Measurements from ENCODE around the gene NPAS3.

Gene NPAS3

DNA sequence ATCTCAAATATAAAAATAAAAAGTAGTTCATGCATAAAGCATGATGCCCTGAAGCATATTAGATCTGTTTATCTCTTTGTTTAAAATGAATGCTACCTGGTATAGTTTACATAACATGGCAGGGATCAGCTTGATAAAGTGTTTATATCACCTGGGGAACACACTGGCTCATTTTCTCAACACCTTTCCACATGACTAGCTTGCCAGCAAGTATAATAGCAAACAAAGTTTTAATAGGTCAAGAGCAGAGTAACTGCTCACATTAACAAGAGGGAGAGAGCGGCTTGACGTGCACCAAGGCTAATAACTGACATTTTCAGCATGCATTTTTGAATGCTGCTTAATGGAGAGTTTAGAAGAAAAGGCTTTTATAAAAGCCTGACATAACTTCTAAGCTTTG lies 765.8 kb downstream of the NPAS3 start:
- TF ChIP-seq ZFX (IDR thresholded peaks at IDR 0.05; ENCODE audit: borderline replicate concordance) = no peak
- TF ChIP-seq, protein P1, sequence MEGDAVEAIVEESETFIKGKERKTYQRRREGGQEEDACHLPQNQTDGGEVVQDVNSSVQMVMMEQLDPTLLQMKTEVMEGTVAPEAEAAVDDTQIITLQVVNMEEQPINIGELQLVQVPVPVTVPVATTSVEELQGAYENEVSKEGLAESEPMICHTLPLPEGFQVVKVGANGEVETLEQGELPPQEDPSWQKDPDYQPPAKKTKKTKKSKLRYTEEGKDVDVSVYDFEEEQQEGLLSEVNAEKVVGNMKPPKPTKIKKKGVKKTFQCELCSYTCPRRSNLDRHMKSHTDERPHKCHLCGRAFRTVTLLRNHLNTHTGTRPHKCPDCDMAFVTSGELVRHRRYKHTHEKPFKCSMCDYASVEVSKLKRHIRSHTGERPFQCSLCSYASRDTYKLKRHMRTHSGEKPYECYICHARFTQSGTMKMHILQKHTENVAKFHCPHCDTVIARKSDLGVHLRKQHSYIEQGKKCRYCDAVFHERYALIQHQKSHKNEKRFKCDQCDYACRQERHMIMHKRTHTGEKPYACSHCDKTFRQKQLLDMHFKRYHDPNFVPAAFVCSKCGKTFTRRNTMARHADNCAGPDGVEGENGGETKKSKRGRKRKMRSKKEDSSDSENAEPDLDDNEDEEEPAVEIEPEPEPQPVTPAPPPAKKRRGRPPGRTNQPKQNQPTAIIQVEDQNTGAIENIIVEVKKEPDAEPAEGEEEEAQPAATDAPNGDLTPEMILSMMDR (IDR thresholded peaks at IDR 0.05) = no peak
- H3K27ac ChIP-seq = no peak overlapping the region

DNA sequence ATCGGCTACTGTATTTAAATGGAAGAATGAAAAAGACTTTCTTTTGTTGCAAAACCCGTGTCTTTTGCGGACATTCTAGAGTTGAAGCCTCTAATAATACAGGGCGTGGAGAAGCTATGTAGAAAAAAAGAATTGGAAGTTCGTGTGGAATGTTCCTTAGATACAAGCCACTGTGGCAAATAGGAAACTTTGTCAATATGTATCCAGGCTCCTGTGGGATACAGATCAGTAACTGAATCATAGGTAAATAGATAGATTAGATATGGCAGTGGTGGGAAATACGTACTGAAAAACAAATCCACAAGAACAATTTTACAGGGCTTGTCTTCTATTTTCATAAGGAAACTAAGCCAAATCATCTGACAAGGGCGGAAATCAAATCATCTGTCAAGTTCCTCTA lies 766.8 kb downstream of the NPAS3 start:
- no peak for TF ChIP-seq ZFX (IDR thresholded peaks at IDR 0.05; ENCODE audit: borderline replicate concordance)
- TF ChIP-seq, protein P1 (IDR thresholded peaks at IDR 0.05) = no peak
- H3K27ac ChIP-seq = no peak overlapping the region

DNA sequence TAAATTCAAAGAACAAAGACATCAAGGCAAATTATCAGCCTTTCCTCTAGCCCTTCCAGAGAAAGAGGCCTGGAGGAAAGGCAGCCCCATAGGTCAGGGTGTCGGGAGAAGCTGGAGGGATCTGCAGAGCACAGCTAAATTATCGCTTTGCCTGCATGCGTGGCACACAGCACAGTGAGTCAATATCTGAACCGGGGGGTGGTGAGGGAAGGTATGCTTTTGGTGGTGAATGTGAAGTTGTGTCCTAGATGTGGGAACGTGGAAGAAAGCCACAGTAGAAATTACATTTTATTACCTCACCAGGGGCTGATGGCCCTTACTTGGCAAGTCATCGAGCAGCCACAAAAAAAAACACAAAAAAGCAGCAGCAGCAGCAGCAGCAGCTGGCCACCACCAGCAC lies 769.0 kb downstream of the NPAS3 start:
- H3K27ac ChIP-seq = no peak overlapping the region
- no peak for TF ChIP-seq ZFX (IDR thresholded peaks at IDR 0.05; ENCODE audit: borderline replicate concordance)
- TF ChIP-seq, protein P1 (IDR thresholded peaks at IDR 0.05) = no peak

DNA sequence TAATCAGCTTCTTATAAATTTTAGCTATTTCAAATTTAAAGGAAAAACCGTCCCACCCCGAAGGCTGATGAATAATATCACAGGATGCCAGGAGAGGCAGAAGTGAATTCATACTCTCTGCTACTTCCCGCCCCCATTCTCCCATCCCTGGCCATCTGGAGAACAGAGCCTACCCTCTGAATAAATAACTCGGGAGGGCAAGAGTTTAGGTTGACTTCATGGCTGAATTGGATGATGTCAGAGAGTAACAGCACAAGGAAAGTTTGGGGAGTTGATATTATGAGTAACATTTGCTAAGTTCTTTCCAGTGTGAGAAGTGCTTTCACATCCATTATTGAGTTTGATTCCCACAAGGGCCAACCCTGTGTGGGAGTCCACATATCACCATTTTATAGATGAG lies 770.6 kb downstream of the NPAS3 start:
- TF ChIP-seq, protein P1 (IDR thresholded peaks at IDR 0.05) = no peak
- no peak for TF ChIP-seq ZFX (IDR thresholded peaks at IDR 0.05; ENCODE audit: borderline replicate concordance)
- H3K27ac ChIP-seq = no peak overlapping the region

DNA sequence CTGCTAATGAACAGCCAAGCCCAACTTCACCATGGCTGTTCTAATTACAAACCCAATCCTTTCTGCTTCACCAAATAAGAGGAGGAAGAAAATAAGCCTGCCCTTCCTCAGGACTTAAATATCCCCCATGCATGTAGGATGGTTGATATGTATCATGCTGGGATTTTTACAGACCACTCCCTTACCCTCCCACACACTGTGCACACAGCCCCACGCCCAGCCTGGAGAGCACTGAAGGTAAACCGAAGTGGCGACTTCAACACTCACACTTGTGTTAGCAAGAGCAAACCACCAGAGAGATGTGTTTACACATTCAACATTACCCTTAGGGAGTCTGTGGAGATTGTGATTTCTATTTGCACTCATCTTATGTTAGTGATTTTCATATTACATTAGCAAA lies 771.0 kb downstream of the NPAS3 start:
- TF ChIP-seq, protein P1 (IDR thresholded peaks at IDR 0.05) = no peak
- TF ChIP-seq ZFX (IDR thresholded peaks at IDR 0.05; ENCODE audit: borderline replicate concordance) = no peak

DNA sequence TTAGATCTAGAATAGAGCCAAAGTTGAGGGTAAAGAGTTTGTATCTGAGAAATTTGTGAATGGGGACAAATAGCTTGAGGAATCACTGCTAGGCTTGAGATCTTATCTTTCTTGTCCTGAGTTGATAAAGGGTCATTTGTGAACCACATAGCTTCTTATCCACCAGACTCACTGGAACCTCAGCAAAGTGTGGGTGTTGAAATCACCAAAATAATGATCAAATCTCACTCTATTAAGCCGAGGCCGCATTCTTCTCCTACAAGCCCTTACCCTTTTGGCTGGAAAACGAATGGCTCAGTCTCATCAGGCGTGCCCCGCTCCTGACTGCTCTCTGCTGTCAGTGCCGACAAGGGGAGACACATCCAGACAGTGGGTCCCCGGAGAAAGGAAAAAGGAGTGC lies 771.6 kb downstream of the NPAS3 start:
- no peak overlapping the region for H3K27ac ChIP-seq
- TF ChIP-seq, protein P1 (IDR thresholded peaks at IDR 0.05) = no peak
- no peak for TF ChIP-seq ZFX (IDR thresholded peaks at IDR 0.05; ENCODE audit: borderline replicate concordance)

More for the DNA sequence above, 771.0 kb downstream of the NPAS3 start:
- H3K27ac ChIP-seq = no peak overlapping the region

DNA sequence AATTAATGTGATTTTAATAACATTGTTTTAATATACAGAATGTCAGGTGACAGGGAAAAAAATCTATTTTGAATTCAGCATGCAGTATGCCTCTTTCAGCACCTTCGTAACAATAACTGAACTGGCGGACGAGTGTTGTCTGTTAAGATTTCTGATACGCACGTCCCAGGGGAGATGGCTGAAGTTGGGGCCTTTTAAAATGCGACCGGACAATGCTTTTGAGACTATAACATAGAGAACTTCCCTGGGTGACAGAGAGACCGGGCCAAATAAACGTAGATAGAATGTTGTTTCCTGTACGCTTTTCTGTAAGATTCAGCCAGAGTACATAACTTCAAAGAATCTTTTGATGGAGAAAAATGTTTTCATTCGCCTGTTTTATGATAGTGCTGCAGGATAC lies 772.5 kb downstream of the NPAS3 start:
- TF ChIP-seq ZFX (IDR thresholded peaks at IDR 0.05; ENCODE audit: borderline replicate concordance) = no peak
- TF ChIP-seq, protein P1 (IDR thresholded peaks at IDR 0.05) = no peak
- H3K27ac ChIP-seq = no peak overlapping the region

All from 22Rv1 (cell line).